GF-D8 (cell line): Measurements from ENCODE around the gene ATG5.
"Not testable (repeated sequence)": the region's sequence is repeated elsewhere in the genome, so short reads cannot be mapped to it uniquely, and the experiment has no call there.

Source experiments
- DNase-seq: peaks from one replicate; lab custom pipeline; 2025; lab: John Stamatoyannopoulos, UW

Gene ATG5

GRCh38 chr6:106309766-106310373 is 15.7 kb downstream of the ATG5 start:
- no peak for DNase-seq

- no peak for DNase-seq
Observed at GRCh38 chr6:106308985-106309384, 16.6 kb downstream of the ATG5 start.

GRCh38 chr6:106305740-106306139 is 19.8 kb downstream of the ATG5 start:
- DNase-seq: no peak

- no peak for DNase-seq
Observed at GRCh38 chr6:106300944-106301343, 24.6 kb downstream of the ATG5 start.

- DNase-seq: no peak
Observed at GRCh38 chr6:106300020-106300780, 25.4 kb downstream of the ATG5 start.

- no peak for DNase-seq
Observed at GRCh38 chr6:106293116-106293515, 32.4 kb downstream of the ATG5 start.

GRCh38 chr6:106290954-106291353 is 34.6 kb downstream of the ATG5 start:
- DNase-seq: no peak

GRCh38 chr6:106290032-106290431 is 35.5 kb downstream of the ATG5 start:
- no peak for DNase-seq

- DNase-seq: no peak
Observed at GRCh38 chr6:106287215-106287614, 38.3 kb downstream of the ATG5 start.

GRCh38 chr6:106286746-106287145 is 38.8 kb downstream of the ATG5 start:
- no peak for DNase-seq

- DNase-seq: no peak
Observed at GRCh38 chr6:106283481-106283880, 42.1 kb downstream of the ATG5 start.

GRCh38 chr6:106281661-106282060 is 43.9 kb downstream of the ATG5 start:
- DNase-seq: no peak

- no peak for DNase-seq
Observed at GRCh38 chr6:106281088-106281487, 44.5 kb downstream of the ATG5 start.

GRCh38 chr6:106279179-106279578 is 46.4 kb downstream of the ATG5 start:
- DNase-seq: no peak

GRCh38 chr6:106275692-106276091 is 49.9 kb downstream of the ATG5 start:
- DNase-seq: no peak

- no peak for DNase-seq
Observed at GRCh38 chr6:106273087-106273486, 52.5 kb downstream of the ATG5 start.

- no peak for DNase-seq
Observed at GRCh38 chr6:106272287-106272686, 53.3 kb downstream of the ATG5 start.

GRCh38 chr6:106270414-106270813 is 55.1 kb downstream of the ATG5 start:
- DNase-seq: no peak

- DNase-seq: not testable (repeated sequence)
Observed at GRCh38 chr6:106269268-106269919, 56.2 kb downstream of the ATG5 start.

GRCh38 chr6:106268500-106268899 is 57.1 kb downstream of the ATG5 start:
- not testable (repeated sequence) for DNase-seq

- not testable (repeated sequence) for DNase-seq
Observed at GRCh38 chr6:106264433-106264832, 61.1 kb downstream of the ATG5 start.

- not testable (repeated sequence) for DNase-seq
Observed at GRCh38 chr6:106259748-106260147, 65.8 kb downstream of the ATG5 start.

GRCh38 chr6:106258726-106259125 is 66.8 kb downstream of the ATG5 start:
- DNase-seq: no peak
